Hindlimb muscle (tissue), 1 donor: ENCODE measurements around the gene KIF5B. TPM values are rescaled to one million over a fixed set of nuclear protein-coding genes. Genes with fewer than 3 reads are reported as not detected.
"Not testable (repeated sequence)": the region's sequence is repeated elsewhere in the genome, so short reads cannot be mapped to it uniquely, and the experiment has no call there.

Experiments
- DNase-seq: peaks from one replicate; pipeline ENCODE4 v3.0.0-alpha.2; 2013
- polyA plus RNA-seq: library from polyadenylated mRNA; unstranded; fragments of 120-200 nt; gene quantifications from one replicate; pipeline ENCODE4 v1.2.1, GENCODE V29; 2013; ENCODE audit not compliant: insufficient read length

The KIF5B gene
- polyA plus RNA-seq, 1 donor = 123 TPM

DNA sequence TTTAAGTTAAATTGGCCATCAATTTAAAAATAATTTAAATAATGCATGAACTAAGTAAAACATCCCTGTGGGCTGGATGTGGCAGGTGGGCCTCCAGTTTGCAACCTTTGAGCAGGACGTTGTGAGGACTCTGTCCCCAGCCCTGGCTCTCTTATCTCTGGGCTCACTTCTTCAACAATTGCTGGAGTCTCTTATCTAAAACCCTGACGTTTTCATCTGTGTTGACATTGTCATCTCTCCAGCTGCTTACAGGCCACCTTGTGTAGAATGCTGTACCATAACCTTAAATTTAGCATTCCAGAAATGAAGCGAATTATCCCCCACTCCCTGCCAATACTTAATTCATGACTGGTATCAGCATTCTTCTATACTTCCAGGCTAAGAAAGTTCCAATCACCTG lies 3.2 kb upstream of the KIF5B start:
- DNase-seq = no peak

DNA sequence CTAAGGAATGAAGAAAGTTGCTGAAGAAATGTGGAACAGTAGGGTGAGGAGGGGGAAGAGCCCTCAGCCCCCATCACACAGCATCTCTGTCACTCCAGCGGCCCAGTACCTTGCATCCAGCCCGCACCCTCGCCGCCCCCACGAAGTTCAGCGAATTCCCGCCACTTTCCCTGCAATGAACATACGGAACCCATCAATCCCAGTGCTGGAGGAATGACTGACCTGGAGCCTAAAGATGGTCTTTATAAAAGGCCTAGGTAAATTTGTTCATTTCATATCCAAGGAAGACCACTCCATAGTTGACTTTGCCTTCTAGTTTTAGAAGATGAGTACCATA lies 779 bp upstream of the KIF5B start:
- DNase-seq = no peak

DNA sequence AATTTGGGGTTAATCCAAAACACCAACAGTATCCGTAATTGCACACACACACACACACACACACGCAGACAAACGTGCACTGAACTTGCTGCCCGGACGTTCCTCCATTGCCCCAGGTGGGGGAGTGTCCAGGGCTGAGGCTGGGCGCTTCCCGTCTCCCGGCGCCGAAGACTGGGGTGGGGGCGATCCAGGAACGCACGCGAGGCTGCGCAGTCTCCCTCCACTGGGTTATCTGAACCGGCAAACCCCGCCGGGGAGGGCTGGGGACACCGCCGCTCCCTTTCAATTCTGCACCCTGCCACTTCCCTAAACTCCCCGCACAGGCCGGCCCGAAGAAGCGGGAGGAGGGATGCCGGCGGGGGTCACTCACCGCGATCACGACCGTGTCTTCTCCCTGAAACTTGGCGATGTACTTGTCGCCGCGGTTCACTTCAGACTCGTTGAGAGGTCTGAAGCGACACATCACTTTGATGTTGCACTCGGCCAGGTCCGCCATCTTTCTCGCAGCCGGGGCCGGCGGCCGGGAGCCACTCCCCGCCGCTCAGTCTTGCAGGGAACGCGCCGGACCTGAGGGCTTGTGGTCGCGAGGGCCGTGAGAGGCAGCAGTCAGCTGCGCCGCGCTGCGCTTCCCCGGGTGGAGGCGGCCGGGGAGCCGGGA lies 618 bp downstream of the KIF5B start:
- peak; percentile 76 for DNase-seq

DNA sequence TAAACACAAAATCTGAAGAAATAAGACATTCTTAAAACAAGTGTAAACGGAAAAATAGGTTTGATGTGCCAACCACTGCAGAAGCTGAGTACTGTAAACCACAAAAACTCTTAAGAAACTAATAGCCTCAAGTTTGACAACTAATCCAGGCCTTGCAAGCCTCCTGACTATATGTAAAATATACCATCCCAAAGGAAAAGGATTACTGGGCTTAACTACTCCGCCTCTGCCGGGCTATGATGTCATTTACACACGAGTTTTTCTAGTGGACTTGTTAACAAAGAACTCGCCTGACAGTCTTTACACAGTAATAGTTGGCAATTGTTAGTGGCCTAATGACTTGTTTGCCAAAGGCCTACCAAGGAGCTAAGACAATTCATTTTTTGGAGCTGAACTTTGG lies 2.1 kb downstream of the KIF5B start:
- DNase-seq = peak; percentile 45

DNA sequence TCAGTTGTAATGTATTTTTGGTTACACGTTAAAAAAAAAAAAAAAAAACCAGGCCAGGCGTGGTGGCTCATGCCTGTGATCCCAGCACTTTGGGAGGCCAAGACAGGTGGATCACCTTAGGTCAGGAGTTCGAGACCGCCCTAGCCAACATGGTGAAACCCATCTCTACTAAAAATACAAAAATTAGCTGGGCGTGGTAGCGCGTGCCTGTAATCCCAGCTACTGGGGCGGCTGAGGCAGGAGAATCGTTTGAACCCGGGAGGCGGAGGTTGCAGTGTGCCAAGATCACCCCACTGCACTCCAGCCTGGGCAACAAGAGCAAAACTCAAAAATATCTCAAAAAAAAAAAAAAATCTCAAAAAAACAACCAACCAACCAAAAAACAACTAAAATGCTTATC lies 2.8 kb downstream of the KIF5B start:
- not testable (repeated sequence) for DNase-seq

DNA sequence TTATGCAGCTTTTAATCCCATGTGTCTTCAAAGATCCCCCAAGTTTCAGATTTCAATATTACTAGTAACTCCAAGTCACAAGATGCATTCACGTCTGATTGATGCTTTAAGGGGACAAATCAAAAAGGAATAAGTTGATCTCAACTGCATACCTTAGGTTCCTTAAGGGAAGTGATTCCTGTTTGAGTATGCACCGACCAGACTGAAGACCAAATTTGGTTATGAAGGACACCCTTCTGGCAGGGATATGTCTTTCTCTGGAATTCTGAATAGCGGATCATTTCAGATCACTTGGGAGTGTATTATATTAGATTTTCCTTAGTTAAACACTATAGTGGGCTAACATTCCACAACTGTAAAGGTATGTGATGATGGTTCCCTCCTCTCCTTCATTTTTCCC lies 4.3 kb downstream of the KIF5B start:
- no peak for DNase-seq

DNA sequence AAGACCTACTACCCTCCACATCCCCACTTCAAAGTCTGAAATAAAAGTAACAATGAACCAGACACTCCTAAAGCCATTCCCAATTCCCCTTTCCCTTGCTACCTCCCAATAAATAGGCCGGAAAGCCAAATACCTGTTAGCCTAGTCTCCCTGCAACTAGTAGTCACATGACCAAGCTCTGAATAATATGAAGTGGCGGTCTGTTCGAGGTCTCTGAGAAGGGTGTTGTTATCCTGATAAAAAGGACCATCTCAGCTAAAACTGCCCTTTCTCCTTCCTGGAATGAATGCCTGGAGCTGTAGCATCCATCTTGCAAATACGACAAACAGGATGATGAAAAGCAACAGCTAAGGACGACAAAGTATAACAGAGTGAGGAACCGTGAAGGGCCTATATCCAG lies 6.0 kb downstream of the KIF5B start:
- no peak for DNase-seq

DNA sequence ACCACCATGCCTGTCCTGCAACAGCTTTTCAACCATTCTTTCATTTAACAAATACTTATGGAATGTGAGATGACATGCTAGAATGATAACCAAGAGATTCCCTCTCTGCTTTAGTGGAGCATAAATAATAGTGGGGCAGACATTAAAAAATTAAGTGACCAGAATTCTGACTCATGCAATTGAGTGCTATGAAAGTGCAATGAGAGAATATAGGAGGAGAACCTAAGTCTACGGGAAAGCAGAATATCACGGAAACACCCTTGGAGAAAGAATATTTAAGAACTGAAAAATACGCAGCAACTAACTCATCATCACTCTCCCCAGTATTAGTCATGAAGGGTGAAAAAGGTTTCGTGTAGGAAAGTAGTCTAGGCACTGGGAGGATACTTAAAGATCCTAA lies 7.1 kb downstream of the KIF5B start:
- no peak for DNase-seq

DNA sequence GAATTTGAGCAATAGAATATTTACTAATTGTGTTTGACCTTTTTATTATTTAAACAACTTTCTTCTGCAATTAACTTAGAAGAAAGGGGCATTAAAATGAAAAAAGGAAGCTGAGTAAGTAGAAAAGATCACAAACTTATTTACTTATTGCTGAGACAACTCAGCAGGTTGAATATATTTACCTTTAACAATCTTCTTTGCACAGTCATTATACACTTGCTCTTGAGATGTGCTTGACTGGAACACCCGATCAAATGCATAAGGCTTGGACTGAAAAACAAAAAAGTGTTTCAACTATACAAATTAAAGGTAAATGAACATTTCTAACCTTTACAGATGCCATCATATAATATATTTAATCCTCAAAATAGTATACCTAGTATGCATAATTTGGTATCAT lies 7.9 kb downstream of the KIF5B start:
- DNase-seq = no peak

DNA sequence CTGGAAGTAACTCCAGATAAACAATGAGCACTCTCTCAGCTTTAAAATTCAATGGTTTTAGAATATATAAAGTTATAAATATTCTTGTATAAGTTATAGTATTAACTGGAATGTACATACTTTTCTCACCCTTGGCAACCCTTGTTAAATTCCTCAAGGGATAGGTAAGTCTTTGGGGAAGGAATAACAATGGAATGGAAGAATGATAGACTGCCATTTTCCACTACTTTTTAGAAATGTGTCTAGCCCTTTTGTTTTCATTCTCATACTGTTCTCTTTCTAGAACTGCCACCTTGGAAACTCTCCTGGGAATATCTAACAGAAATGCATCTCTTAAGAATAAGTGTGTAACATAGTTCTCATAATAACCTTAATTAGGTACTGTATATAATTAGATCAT lies 8.3 kb downstream of the KIF5B start:
- DNase-seq = no peak

DNA sequence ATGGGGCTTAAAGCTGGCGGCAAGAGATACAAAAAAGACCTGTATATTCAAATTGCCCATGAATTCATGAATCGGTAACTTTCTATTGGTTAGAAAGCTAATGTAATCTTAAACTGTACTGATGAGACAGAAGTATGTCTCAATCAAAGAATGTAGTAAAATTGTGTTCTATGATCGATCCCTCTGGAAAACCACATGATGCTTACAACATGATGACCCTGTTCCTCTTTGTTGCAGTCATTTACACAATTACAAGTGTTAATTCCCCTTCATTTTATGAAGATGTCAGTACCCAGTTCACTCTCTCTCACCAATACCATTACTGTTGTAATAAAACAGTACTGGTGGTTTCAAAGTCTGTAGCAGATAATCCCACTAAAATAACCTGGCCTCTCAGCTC lies 10.1 kb downstream of the KIF5B start:
- no peak for DNase-seq

DNA sequence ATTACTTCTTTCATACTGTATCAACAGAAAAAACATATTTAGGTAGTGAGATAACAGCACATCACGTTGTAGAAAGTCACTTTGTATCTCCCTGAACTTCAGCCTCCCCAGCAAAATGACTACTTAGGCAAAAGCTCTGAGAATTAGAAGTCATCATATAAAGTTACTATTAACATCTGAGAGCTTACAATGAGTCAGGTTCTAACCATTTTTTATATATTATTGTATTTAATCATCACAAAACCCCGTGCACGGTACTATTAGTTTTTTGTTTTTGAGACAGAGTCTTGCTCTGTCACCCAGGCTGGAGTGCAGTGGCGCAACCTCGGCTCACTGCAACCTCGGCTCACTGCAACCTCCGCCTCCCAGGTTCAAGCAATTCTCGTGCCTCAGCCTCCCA lies 13.5 kb downstream of the KIF5B start:
- not testable (repeated sequence) for DNase-seq

DNA sequence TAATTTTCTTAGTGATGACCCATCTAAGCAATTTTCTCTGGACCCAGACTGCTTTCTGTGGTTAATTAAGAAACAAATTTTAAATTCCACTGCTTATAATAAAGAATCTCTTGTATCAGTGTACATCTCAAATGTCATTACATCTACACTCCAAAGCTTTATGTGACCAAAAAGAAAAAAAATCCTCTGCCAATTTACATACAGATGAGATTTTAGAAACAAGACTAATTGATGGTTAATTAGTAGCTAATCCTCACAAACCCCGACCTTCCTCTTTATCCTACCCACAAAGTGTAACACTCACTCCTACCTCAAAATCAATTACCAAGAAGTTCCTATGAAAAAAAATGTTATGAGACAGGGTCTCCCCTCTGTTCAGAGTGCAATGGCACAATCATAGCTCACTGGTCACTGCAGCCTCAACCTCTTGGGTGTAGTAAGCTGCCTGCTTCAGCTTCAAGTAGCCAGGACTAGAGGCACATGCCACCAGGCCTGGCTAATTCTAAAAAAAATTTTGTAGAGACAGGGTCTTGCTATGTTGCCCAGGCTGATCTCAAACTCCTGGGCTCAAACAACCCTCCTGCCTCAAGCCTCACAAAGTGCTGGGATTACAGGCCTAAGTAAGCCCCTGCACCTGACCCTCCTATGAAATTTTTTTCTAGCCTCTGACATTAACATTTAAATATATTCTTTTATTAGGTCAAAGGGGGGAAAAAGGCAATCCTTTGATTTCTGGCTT lies 14.8 kb downstream of the KIF5B start:
- DNase-seq = no peak

DNA sequence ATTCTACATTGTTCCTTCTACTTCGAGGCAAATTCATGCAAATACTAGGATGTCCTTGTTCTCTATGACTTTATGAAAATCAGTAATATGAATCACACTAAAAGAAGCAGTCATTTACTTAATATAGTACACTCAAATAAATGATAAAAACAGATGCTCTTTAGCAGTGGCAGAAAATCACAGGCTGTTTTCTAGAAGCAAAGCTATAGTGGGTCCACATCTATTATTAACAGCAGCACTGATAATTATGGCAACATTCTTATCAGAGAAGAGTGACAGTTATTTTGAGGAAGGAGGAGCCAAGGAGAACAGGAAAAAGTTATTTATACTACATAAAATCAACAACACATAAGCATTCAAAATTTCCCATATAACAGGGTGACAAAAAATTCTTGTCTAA lies 16.5 kb downstream of the KIF5B start:
- no peak for DNase-seq

DNA sequence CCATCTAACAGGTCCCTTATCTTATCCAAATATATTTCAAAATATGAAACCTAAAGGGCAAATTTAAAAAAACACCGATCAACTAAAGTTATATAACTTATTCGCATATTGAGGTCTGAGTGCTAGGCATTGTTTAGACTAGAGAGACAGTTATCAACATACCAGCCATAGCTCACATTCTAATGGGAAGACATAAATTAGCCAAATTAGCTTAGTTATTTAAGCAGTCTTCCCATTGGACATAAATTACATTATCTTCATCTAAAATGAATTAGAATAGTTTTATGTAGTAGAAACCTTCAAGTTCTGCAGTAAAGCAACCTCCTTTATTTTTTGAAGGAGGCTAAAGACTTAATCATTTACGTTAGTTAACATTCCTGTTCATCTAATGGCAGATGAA lies 17.4 kb downstream of the KIF5B start:
- no peak for DNase-seq

DNA sequence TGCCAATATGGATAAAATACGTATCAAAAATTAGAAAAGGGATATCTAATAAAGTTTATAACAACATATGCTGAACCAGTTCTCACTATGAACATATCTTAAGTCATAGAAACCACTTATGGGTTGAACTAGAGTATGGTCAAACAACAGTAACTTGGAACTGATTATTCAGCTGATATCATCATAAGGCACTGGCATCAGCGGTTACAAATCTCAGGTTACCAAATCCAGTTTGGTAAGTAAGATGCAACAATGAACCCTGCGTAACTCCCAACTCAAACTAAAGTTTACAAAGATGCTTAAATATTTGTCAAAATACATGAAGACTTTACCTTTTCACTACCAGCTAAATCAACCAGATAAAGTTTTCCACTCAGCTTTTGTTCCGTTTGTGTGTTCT lies 19.3 kb downstream of the KIF5B start:
- no peak for DNase-seq

DNA sequence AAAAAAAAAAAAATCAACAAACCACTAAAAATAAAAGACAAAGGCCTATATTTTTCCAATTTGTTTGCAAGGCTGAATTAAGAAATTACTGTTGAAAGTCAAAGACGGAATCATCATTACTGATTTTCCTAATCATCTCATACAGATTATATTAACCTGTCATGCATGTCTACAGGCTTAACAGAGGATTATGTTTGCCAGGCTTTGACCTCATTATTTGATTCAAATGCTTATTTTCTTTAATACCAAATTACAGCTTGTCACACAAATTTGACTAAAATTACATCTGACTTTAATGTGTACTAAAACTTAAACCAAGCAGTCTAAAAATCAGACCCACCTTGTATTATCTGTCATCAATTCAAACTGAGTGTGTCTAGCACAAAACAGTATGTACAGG lies 21.2 kb downstream of the KIF5B start:
- DNase-seq = no peak

DNA sequence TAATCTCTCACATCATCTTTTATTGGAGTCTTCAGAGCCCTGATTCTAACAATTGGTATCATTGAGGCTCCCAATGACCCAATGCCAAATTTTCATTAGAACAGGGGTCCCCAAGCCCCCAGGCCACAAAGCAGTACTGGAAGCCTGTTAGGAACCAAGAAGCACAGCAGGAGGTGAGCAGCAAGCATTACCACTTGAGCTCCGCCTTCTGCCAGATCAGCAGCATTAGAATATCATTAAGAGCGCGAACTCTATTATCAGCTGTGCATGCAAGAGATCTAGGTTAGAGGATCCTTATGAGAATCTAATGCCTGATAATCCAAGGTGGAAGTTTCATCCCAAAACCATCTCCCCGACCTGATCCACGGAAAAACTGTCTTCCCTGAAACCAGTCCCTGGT lies 23.1 kb downstream of the KIF5B start:
- DNase-seq = no peak

DNA sequence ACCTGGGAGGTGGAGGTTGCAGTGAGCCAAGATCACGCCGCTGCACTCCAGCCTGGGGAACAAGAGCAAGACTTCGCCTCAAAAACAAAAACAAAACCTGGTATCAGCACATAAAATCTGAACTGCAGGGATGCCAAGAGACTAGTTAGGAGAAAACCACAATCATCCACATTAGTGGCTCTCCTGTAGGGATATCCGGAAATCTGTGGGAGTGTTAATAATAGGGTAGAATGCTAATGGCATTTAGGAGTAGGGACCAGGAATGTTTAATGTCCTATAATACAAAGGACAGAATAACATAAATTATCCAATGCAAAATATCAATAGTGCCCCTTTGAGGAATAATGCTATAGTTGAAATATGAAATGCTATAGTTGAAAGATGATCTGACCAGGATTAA lies 24.3 kb downstream of the KIF5B start:
- DNase-seq = no peak

DNA sequence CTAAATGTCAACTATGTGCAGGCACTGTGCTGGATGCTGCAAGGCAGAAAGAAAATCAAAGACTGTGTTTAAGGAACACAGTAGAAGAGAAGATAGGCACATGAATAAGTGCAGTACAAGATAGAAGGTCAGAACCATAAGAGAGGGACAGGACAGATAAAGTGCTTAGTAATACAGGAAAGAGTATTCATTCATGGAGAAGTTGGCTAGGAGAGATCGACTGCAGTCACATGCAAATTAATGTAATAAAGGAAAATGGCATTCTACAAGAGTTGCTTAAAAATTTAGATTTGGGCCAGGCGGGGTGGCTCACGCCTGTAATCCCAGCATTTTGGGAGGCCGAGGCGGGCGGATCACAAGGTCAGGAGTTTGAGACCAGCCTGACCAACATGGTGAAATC lies 24.8 kb downstream of the KIF5B start:
- DNase-seq = no peak

DNA sequence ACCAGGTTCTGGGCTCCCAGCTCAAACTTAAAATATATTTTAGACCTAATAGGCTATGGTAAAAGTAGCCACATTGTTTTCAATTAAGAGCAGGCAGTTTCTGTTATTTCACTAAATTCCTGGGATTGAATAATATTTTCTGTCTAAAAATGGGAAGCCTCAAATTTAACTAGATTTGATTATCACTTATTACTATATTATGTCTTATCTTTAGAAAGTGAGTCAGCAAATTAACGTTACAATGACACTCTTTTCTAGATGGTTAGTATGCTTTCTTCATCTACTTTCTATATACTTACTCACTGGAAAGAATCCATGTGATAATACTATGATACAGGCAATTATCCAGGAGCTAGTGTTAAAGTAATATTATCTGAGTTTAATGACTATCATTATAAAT lies 27.5 kb downstream of the KIF5B start:
- DNase-seq = no peak

DNA sequence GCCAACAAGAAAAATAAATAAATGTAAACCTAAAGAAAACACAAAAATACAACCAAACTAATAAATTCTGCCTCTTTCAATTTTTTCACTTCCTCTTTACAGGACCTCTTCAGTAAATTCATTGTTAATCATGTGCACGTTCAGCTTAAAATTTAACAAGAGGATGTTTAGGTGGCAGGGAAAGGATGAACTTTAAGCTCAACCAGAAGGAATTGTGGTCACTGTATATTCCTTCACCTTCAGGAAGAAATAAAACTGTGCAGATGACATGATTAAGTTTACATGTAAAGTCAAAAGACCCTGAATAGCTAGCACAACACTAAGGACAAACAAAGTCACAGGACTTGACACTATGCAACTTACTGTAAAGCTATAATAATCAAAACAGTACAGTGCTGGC lies 33.0 kb downstream of the KIF5B start:
- no peak for DNase-seq

DNA sequence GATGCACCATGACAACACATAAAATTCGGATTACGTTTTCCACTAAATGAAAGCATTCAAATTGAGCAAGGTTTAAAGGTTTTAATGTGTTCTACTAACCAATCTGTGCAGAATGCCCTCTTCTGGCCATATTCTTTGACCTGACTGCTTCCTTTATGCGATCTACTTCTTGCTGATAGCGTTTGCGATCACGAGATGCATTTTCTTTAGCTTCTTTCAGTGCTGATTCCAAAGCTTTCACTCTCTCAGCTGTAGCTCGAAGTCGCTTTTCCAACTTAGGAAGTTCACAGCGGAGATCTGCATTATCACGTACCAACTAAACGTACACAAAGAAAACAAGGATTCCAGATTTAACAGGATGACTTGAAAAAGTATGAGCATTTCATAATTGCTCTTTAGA lies 39.2 kb downstream of the KIF5B start:
- DNase-seq = no peak

DNA sequence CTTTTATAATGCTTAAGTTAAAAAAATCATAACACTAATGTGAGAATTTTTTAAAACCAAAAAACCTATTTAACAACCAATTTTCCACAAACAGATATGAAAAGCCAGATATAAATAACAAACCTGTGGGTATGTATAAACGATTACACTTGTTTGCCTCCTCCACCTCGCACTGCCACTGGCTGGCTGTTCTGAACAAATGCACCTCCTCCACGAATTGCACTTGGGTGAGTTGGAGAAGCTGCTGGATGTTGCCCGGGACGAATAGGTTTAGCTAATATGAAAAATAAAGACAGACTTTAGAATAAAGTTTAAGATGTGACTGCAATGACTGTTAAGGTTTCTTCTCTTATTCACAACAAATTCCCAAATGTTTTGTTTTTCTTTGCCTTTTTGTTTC lies 40.8 kb downstream of the KIF5B start:
- no peak for DNase-seq

DNA sequence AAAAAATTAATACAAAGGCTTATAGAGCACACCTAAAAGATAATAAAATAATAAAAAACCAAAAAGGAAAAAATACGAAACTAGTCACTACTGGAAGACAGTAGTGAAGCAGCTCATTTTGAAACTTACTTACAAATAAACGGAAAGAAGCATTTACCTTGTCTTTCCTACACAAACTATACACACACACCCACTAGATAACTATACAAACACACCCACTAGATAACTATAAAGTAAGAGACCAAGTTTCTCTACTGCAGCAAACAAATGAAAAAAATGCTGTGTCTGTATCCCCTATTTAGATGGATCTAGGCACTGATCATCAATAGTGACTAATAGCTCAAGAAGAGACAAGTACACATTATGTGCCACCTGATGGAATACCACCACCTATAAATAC lies 49.2 kb downstream of the KIF5B start:
- DNase-seq = no peak
